ENCODE measurements around the gene ARHGAP29.
A peak's percentile ranks its signal among the peaks of the same experiment; 100 is the strongest.

ARHGAP29 gene

DNA sequence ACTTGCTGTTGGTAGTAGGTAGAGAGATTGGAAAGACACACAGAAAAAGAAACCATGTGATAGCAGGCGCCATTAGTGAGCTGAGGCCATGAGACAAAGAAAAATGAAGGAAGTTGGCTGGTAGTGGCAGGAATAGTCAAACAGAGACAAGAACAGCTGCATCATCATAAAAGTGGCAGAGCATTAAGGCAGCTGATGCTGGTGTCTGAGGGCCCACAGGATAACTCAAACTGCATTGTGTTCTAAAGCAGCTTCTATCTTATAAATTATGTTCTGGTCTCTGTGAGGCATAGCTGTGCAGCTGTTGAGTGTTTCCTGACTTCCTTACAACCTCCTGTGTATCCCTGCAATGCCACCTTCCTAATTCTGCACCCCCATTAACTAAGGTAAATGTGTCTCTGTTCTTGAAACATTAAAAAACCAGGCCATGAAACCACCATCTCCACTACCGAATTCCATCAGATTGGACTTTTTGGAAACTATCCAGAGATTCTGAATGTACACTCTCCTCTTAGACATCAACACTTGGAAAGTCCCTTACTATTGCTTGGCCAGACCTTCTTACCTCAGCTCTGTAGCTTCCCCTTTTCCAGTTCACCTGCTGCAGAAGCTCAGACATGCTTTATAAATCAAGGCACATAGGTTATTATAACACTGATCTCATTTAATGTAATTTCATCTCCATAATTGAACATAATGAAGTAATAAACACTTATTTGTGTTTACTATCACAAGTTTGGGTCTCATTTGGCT, 23.4 kb upstream of the ARHGAP29 start:
- DNase-seq, result no peak

DNA sequence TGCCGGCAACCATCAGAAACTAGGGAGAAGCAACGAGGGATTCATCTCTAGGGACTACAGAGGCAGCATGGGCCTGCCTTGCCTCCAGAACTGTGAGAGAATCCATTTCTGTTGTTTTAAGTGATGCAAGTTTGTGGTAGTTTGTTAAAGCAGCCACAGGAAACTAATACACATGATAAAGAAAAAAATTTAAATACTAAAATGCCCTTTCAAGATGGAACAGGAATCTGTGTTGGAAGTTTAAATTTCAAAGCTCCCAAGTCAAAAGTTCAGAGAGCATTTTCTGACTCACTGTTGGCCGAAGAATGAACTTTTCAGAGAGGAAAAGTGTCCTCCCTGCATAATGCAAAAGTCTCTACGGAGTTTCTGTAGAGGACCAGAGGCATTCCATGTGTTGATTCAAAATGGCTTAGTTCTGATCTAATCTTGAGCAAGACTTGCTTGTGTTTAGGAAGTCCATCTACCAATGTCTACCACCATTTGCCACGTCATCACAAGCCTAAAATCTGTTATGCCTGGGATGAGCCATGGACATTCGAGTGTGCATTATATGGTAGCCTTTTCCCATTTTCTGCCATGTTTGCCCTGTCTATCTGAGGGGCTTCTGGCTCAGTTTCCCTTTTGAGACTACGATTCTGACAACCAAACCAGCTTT, 22.4 kb upstream of the ARHGAP29 start:
- DNase-seq, result no peak

DNA sequence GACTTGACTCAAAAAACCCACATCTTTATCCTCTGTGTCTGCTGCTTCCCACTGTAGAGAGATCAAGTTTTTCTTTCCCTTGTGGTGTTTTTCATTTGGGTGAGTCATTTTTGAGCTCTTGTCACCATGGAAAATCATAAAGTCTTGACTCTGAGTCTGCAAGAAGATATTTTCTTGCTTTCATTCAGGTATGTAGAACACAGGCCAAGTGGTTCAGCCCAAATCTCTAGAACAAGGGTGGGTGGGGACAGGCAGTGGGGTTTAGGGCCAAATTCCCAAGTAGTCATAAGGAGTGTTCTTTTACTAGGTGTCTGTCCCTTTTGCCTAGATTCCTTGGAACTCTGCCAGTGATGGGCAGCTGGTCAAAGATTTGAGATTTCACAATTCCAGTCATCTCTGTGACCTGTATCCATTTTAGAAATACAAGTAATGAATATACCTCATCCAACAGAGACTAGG, 21.5 kb upstream of the ARHGAP29 start:
- DNase-seq, result no peak

DNA sequence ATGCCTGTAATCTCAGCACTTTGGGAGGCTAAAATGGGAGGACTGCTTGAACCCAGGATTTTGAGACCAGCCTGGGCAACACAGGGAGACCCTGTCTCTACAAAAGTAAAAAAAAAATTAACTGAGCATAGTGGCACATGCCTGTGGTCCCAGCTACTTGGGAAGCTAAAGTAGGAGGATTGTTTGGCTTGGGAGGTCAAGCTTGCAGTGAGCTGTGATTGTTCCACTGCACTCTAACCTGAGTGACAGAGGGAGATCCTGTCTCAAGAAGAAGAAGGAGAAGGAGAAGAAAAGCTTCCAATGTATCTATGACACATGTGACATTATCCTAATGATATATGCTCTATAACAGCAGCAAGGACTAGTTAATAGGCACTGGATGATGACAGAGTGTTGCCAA, 20.1 kb upstream of the ARHGAP29 start:
- no peak for DNase-seq

DNA sequence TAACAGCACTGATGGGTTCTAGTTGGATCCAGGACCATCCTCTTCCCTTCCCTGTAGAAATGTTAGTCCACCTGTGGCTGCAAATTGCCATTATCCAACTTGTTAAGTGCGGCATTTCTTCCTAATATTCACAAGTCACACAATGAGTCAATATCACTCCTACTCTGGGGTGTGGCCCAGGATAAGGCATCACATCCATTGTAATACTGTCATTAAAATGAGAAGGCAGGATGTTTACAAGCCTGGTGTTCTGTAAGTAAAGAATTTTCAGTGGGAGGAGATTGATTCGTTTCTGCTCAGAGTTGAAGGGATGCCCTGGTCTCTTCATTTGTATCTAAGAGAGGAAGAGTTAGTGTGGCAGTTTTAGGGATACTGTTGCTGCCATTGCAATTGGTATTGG, 18.1 kb upstream of the ARHGAP29 start:
- DNase-seq, result no peak

DNA sequence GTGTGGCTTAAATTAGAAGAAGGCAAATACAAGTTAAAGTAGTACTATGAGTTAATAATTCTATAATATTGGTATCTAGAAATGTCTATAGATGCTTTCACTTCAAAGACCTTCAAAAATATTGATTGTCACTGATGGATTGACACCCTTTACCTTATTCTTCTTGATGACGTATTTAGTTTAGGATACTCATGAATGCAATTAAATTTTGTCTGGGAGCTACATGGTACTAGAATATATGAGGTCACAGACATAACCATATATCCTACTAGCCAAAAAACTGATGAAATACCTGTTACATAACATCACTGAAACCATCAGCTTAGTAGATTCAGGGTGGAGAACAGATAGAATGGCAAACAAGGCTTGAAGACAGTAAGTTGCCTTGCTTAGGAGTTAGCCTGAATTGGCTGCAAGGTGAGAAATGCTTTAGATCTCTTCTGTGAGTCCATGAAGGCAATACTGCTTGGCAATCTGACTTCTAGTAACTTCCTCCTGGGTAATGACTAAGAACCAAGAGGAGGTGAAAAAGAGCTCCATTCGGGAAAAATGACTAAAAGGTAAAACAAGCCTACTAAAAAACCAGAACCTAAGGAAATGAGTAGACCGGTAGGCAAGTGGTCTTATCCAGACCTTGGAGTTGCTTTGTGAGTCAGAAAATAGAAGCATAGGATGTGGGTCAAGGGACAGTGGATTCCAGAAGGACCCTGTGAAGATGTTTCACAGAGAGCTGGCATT, 16.9 kb upstream of the ARHGAP29 start:
- no peak for DNase-seq

DNA sequence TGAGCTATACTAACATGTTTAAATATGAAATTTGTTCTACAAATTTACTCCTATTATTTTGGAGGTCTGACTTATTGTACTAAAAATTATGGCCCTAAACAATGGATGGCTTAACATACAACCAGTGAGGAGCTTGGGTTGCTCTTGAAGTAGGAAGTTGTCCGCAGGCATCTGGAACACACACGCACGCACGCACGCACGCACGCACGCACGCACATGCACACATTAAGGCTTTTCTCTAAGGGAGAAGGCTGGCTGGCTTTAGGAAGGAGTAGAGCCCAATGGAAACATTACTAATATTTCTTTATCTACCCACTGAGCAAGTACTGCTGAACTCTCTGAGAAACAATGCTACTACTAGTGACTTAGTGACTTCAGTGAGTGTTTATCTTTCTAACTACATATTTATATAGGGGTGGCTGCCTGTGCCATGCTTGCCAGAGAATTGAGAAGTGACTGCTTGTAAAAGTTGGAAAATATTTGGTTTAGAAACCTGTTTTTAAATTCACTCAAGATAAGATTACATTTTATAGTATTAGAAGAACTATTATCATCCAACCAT, 16.2 kb upstream of the ARHGAP29 start:
- DNase-seq, result no peak

DNA sequence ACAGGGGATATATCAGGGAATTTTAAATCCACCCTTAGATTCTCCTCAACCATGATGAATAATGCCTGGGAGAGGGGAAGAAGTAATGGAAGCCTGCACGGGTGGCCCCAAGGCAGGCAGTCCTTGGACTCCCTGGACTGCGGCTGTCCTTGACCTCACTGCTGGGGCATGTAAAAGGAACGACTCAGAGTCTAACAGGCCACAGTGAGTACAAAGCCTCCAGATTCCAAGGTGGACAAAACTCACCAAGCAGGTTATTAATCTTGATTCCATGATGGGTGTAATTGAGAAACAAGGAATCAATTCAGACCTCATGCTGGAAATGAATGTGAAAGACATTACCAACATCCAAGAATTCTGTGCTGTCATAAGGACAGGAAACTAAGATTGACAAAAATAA, 13.0 kb upstream of the ARHGAP29 start:
- no peak for DNase-seq

DNA sequence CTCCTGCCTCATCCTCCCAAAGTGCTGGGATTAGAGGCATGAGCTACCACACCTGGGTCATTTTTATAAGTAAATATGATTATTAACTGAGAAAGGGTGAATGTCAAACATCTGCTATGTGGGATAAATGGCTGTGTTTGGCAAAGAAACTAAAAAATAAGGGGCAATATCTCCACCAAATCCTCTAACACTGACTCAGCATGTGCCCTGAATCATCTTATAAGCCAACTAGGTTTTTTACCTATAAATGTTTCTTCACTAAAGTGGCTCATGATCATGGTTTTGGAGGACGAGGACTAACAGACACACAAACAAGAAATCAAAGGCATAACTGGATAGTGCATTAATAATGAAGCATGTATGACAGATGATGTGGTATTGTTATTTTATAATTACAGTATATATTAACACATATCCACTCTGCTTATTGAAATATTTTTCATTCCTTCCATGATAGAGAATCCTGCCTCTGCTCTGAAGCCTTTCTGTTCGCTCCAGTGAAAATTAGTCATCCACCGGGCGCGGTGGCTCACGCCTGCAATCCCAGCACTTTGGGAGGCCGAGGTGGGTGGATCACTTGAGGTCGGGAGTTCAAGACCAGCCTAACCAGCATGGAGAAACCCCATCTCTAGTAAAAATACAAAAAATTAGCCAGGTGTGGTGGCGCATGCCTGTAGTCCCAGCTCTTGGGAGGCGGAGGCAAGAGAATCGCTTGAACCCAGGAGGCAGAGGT, 11.7 kb upstream of the ARHGAP29 start:
- no peak for DNase-seq

DNA sequence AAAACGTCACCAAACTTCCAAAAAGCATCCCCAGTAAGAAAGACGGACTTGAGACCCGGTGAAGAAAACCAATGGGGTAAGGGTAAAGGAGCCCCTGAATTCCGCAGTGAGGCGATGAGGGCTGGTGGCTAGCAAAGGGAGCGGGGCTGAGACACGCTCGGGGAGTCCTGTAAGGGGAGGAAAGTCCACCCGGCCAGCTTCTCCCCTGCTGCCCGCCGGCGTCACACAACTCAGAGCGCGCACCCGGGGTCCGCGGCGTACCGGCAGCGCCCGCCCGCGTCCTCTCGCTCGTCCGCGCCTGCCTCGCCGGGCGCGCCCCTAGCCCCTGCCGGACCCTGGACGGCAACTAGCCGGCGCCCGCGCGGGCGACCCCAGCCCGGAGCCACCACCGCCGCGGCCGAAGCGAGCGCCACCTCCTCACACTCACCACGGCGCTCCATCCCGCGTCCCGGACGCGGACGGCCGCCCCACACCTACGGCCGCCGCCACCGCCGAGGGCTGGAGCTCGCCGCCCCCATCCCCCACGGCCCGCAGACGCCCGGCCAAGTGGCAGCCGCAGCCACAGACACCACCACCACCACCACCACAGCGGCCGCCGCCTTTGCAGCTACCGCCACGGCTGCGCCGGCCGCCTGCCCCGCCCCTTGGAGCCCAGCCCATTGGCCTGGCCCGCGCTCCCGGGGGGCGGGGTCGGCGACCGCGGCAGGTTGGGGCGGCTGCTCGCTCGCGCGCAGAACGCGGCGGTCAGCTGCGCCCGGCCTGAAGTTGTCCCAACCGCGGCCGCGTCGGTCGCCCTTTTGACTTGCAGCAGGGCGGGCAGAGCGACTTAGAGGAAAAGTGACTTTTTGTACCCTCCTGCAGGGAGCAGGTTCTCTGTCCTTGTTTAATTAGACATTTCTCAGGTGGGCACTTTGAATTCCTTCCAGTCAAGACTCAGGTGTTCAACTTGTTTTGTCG, 10.0 kb upstream of the ARHGAP29 start:
- no peak for DNase-seq

DNA sequence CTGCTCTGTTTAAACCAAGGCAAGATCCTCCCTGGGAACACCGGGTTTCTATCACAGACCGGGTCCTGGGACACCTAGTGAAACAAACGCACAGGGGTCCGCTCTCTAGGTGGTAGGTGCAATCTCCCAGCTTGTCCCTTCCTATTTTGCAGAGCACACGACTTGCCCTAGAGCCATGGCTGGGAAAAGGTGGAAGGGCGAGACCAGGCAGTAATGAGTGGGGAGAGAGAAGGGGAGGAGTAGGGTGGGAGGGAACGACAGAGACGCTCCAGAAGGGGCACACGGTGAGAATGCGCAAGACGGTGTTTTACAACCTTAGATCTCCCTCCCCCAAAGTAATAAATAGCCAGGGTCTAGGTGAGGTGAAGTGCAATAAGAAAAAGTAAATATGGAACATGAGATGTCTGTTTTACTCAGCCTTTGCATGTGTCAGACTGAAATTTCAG, 9.3 kb upstream of the ARHGAP29 start:
- no peak for DNase-seq

DNA sequence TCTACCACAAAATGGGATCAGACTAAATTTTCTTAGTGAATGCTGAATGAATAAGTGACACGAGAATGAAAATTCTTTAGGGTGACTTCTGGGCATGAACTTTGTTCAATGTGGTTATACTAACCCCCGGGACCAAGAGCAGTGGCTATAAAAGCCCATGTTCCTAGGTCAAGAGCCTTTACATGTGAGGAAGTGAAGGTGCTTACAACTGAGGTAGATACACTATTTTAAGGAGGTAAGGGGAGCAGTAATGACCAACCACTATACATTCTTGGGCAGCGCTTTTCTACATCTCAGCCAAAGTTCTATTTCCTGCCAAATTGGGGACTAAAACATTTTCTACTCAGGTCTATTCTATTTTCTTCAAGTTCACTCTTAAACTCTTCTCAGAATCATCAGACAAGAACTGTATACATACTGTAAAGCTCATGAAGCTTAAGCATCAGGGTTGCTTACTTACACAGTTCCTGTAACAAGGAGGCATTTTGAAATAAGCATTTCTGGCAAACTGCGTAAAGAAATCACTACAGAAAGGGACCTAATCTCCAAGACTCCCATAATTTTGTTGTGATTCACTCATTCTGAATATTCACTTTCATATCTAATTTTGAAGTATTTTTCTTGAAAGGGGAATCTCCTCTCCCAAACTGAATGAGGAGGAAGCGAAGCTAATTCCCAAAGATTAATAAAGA, 8.5 kb upstream of the ARHGAP29 start:
- no peak for DNase-seq

DNA sequence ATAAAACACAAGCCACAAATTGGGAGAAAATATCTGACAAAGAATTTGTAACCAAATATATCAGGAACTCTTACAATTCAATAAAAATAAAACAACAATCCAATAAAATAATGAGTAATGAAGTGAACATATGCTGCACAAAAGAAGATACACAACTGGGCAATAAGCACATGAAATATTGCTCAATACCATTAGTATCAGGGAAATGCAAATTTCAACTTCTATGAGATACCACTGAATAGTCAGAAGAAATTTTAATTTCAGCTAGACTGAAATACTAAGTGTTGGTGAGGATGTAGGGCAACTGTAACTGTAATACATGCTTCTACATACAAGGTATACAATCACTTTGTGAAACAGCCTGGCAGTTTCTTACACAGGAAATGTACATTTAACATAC, 7.4 kb upstream of the ARHGAP29 start:
- DNase-seq, result no peak

DNA sequence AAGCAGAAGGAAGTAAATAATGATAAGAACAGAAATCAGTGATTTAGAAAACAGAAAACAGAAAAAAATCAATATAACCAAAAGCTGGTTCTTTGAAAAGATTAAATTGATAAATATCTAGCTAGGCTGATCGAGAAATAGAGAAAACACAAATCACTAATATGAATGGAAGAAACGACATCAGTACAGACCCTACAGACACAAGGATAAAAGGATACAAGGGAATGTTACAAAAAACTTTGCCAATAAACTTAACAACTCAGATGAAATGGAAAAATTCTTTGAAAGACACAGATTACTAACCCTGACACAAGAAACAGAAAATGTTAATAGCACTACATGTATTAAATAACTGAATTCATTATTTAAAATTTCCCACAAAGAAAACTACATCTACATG, 6.3 kb upstream of the ARHGAP29 start:
- DNase-seq, result no peak

DNA sequence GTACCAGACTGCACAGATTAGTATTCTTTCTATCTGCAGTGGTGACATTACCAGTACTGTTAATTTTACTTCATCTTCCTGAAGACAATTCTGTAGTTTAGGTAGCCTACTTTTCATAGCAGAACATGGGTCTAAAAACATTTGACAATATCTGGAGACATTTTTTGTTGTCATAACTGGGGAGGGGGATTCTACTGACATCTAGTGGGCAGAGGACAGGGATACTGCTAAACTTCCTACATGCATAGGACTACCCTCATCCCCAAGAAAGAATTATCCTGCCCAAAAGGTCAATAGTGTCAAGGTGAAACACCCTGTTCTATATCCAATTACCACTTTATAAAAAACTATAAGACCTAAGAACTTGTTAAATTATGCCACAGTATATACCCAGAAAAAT, 3.4 kb upstream of the ARHGAP29 start:
- peak; percentile 56 for DNase-seq

DNA sequence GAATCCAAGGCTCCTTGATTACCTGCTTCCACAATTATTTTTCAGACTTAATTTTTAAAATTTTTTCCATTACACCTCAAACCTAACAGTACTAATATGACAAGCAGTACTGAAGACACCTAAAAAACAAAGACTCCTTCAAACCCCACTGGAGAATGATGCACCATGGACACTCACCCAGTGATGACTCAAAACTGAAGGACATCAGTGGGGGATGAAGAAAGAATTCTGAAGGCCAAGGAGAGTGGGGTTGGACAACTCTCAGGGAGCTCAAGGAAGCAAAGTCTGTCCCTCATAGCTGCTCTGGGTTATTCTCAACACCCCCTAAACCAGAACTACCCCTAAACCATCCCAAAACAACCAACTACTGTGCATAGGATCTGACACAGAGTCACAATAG, 2.4 kb upstream of the ARHGAP29 start:
- DNase-seq, result no peak

DNA sequence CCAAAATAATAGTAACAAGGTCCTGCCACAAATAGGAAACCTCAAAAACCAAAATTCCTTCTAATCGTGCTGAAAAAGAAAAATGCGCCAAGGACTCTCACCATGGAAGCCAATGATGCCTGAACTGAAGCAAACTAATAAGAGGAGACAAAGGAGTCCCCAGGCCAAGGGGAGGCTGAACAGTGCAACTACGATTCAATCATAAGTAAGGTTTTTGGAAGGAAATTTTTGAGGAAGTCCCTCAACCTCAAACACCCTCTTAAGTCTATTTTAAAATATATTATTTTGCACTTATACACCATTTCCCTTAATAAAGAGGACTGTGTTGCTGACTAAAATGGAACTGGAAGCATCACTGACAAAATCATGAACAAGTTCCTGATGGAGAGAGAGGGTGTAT, 1.7 kb upstream of the ARHGAP29 start:
- DNase-seq, result no peak

DNA sequence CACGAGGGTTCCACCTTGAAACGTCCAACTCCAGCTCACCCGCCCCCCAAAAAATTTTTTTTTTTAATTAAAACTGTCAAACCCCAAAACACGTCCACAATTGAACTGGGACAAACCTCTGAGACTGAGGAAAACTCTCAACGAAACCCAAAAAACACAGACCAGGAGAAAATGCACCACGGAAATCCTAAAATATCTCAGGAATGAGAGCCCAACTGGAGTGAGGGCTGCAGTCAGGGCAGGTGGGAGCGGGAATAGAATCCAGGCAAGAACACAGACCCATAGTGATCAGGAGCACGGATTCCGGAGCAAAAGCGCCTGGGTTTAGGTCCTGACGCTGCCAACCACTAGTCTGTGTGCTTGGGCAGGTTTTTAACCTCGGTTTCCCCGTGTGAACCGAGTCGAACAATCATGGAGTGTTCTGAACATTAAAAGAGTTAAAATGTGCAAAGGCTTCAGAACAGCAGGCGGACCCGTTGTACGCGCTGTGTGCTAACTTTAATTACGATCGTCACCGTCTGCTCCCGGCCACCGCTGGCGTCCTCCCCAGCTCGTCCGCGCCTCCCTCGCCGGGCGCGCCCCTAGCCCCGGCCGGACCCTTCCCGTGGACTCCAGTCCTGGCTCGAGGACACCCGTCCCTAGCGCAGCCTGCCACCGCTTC, 624 bp downstream of the ARHGAP29 start:
- peak; percentile 42 for DNase-seq

DNA sequence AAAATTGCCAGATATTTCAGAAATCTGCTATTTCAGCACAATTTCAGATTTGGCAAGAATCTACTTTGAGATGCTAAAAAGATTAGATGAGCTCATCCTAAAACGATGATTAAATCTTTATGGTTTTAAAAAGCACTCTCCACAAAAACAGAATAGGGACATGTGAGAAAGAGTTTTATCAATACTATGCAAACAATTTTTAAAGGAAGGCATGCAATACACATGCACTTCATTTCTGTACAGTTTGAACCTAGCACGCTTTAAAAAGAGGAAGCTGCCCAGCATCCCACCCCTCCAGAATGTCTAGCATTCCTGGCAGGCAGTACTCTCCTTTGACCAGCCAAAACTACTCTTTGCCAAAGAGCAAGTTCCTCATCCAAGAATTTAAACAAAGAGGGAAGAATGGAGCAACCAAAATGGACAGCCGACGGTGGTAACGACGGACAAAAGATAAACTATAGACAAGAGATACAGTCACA, 1.3 kb downstream of the ARHGAP29 start:
- no peak for DNase-seq

All from NCI-H2227 treated with DMSO at 0.1 percent for 48 hours (cell line).